Measurements from ENCODE around the gene HMGB3. TPM values are rescaled to one million over a fixed set of nuclear protein-coding genes. Genes with fewer than 3 reads are reported as not detected.

The HMGB3 gene
- 9.8 and 10.9 TPM in 2 replicates for total RNA-seq

DNA sequence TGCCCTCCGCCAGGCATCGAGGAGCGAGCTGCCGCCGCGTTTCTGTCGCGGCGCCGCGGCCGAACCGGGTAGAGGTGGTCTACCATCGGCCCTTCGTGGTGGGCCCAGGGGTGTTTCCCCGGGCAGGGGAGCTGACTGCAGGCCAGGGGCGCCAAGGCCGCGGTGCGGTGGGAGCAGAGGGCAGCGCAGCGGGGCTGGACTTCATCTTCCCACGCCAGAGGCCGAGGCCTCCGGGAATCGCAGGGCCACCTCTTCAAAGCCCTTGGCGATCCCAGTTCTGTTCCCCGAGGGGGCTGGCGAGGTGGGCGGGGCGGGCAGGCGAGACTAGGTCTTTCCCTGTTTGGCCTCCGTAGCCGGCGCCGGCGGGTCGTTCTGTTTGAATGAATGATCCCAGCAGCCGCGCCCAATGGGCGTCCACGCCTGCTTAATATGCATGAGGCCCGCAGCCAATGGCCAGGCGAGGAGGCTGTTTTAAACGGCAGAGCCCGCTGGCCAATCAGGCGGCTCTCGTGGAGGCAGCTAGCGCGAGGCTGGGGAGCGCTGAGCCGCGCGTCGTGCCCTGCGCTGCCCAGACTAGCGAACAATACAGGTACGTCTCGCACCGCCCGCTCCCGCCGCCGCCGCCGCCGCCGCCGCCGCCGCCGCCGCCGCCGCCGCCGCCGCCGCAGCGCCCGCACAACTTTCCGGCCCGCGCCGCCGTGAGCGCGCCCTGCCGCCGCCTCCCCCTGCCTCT is at the start of gene HMGB3:
TSS of gene HMGB3 (plus strand) at position 548 of the 733 bp plus-strand sequence. CDS start 2,265 bp downstream, outside the sequence.

Other genes starting within 250 kb of the HMGB3 start
- 36.7 and 38.1 TPM in 2 replicates for gene CD99L2, start 84.7 kb upstream of the HMGB3 start, total RNA-seq
- not detected in 2 replicates for gene GPR50, start 193.2 kb downstream of the HMGB3 start, total RNA-seq